GDM1 (cell line): ENCODE measurements around the gene SYT2.
"Not testable (repeated sequence)": the region's sequence is repeated elsewhere in the genome, so short reads cannot be mapped to it uniquely, and the experiment has no call there.

ENCODE experiments used
- DNase-seq: peaks from one replicate; lab custom pipeline; 2025; lab: John Stamatoyannopoulos, UW

The SYT2 gene

GRCh38 chr1:202642619-202643291 lies 67.5 kb downstream of the SYT2 start:
- DNase-seq, result no peak

GRCh38 chr1:202642212-202642611 lies 68.0 kb downstream of the SYT2 start:
- DNase-seq, result no peak

- DNase-seq, result no peak
Measured at GRCh38 chr1:202639500-202639899, 70.8 kb downstream of the SYT2 start.

GRCh38 chr1:202638701-202639305 lies 71.5 kb downstream of the SYT2 start:
- DNase-seq, result not testable (repeated sequence)

GRCh38 chr1:202638019-202638700 lies 72.1 kb downstream of the SYT2 start:
- no peak for DNase-seq

GRCh38 chr1:202637321-202638018 lies 72.8 kb downstream of the SYT2 start:
- not testable (repeated sequence) for DNase-seq

GRCh38 chr1:202636171-202636570 lies 74.1 kb downstream of the SYT2 start:
- not testable (repeated sequence) for DNase-seq

GRCh38 chr1:202632241-202632640 lies 78.0 kb downstream of the SYT2 start:
- no peak for DNase-seq

- DNase-seq, result no peak
Measured at GRCh38 chr1:202631076-202631923, 79.0 kb downstream of the SYT2 start.

- DNase-seq, result no peak
Measured at GRCh38 chr1:202630541-202630940, 79.7 kb downstream of the SYT2 start.

GRCh38 chr1:202630096-202630495 lies 80.2 kb downstream of the SYT2 start:
- not testable (repeated sequence) for DNase-seq

- peak; percentile 35 for DNase-seq
Measured at GRCh38 chr1:202629257-202629811, 80.9 kb downstream of the SYT2 start.

GRCh38 chr1:202628646-202629215 lies 81.5 kb downstream of the SYT2 start:
- DNase-seq, result no peak

- no peak for DNase-seq
Measured at GRCh38 chr1:202627841-202628565, 82.3 kb downstream of the SYT2 start.

- DNase-seq, result not testable (repeated sequence)
Measured at GRCh38 chr1:202627036-202627435, 83.2 kb downstream of the SYT2 start.

GRCh38 chr1:202625416-202626360 lies 84.6 kb downstream of the SYT2 start:
- peak; percentile 62 for DNase-seq

- no peak for DNase-seq
Measured at GRCh38 chr1:202624781-202625108, 85.5 kb downstream of the SYT2 start.

GRCh38 chr1:202624088-202624780 lies 86.0 kb downstream of the SYT2 start:
- no peak for DNase-seq

GRCh38 chr1:202623476-202623875 lies 86.8 kb downstream of the SYT2 start:
- not testable (repeated sequence) for DNase-seq
